ENCODE data around the gene KRTAP9-8. TPM values are rescaled to one million over a fixed set of nuclear protein-coding genes. Genes with fewer than 3 reads are reported as not detected.
A peak's percentile ranks its signal among the peaks of the same experiment; 100 is the strongest.
"Not testable (repeated sequence)": the region's sequence is repeated elsewhere in the genome, so short reads cannot be mapped to it uniquely, and the experiment has no call there.

The KRTAP9-8 gene
- total and polyA plus RNA-seq, 7 experiments from 2014 or later = not detected

DNA sequence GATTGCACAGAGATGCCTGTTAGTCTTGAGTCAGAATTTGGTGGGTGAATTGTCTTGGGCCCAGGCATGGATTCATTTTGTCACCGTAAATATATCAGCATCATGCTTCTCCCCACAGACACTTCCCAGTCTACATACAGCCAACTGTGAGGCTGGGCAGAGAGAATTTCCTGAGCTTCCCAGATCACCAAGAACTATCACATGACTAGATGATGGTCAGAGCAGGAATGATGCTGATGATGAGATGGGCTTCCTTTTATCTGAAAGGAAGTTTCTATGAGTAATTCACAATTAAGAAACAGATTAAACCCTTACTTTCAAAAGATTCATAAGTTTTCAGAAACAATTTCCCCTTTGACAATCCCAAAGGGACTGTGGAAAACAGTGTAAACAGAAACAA lies 17.1 kb downstream of the KRTAP9-8 start:
- no peaks in the 10 kb centered on the region for H3K36me3 ChIP-seq (ENCODE audit: control insufficient read depth in 2 of 3, insufficient read depth in 3 of 3, low read length in 3 of 3)
- Mint-ChIP-seq H3K4me1 (peaks cover 0 to 20% (median 5%) of the 10 kb centered on the region in 7 donors), H3K36me3 (no peaks in the 10 kb centered on the region), H3K27ac (no peak overlapping the region), H3K9me3 (no peaks in the 10 kb centered on the region), H3K27me3 (peaks cover 0 to 45% (median 23%) of the 10 kb centered on the region in 5 donors), H3K4me3 (no peak overlapping the region)
- H3K4me1 ChIP-seq (ENCODE audit: control insufficient read depth in 2 of 2, insufficient read depth in 2 of 2, low read length in 2 of 2) = no peaks in the 10 kb centered on the region
- ChIA-PET POLR2A (no interaction called here), CTCF (no interaction called here)
- no peak overlapping the region for H3K27ac ChIP-seq (ENCODE audit: low read depth, low read length)
- DNase-seq (no peak), ATAC-seq (no peak)
- H3K27me3 ChIP-seq (ENCODE audit: control insufficient read depth in 2 of 2, insufficient read depth in 2 of 2, low read length in 2 of 2) = peaks cover 0 to 6% of the 10 kb centered on the region in 2 donors
- H3K9me3 ChIP-seq (ENCODE audit: control insufficient read depth in 2 of 3, low read length in 3 of 3) = no peaks in the 10 kb centered on the region
- intact Hi-C loops (cut with micrococcal nuclease) = no loop called here
- H3K4me3 ChIP-seq (ENCODE audit: low read length) = no peak overlapping the region

GRCh38 chr17:41255381-41256290 lies 17.8 kb downstream of the KRTAP9-8 start, which contains the start of gene KRTAP9-9:
TSS of gene KRTAP9-9 (plus strand) at chr17:41255384.
- H3K36me3 ChIP-seq (ENCODE audit: control insufficient read depth in 2 of 3, insufficient read depth in 3 of 3, low read length in 3 of 3); POLR2A ChIA-PET; H3K9me3 Mint-ChIP-seq; H3K4me1 ChIP-seq (ENCODE audit: control insufficient read depth in 2 of 2, insufficient read depth in 2 of 2, low read length in 2 of 2); H3K9me3 ChIP-seq (ENCODE audit: control insufficient read depth in 2 of 3, low read length in 3 of 3); H3K27ac ChIP-seq (ENCODE audit: low read depth, low read length); ATAC-seq; H3K4me3 ChIP-seq (ENCODE audit: low read length); H3K36me3 Mint-ChIP-seq; H3K27me3 ChIP-seq (ENCODE audit: control insufficient read depth in 2 of 2, insufficient read depth in 2 of 2, low read length in 2 of 2); H3K27ac Mint-ChIP-seq; intact Hi-C loops (cut with micrococcal nuclease); CTCF ChIA-PET; DNase-seq; H3K4me3 Mint-ChIP-seq: not testable (repeated sequence)
- H3K4me1 Mint-ChIP-seq = peaks cover 0 to 19% (median 4%) of the 10 kb centered on the region in 7 donors
- peaks cover 0 to 47% (median 17%) of the 10 kb centered on the region in 5 donors for H3K27me3 Mint-ChIP-seq

DNA sequence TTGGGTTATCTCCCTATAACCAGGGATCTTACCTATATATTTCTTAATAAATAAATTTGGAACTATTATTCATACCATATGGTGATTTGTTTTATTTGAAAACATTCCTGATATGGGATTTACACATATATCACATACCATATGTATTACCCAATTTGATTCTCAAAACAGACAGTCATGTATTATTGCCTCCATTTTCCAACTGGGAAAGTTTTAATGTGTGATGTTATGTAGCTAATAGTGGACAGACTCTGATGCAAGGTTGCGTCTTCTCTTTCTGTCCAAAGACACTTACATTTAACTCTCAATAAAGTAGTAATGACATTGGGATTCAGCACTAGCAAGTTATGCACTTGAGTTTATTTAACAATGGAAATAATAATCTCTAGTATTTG lies 18.5 kb downstream of the KRTAP9-8 start:
- no peaks in the 10 kb centered on the region for H3K9me3 ChIP-seq (ENCODE audit: control insufficient read depth in 2 of 3, low read length in 3 of 3)
- H3K27me3 ChIP-seq (ENCODE audit: control insufficient read depth in 2 of 2, insufficient read depth in 2 of 2, low read length in 2 of 2) = peaks cover 0 to 6% of the 10 kb centered on the region in 2 donors
- Mint-ChIP-seq H3K36me3 (no peaks in the 10 kb centered on the region), H3K27ac (no peak overlapping the region), H3K27me3 (peaks cover 0 to 50% (median 16%) of the 10 kb centered on the region in 5 donors), H3K4me3 (no peak overlapping the region), H3K4me1 (peaks cover 0 to 18% (median 11%) of the 10 kb centered on the region in 7 donors), H3K9me3 (no peaks in the 10 kb centered on the region)
- CTCF ChIA-PET = no interaction called here
- intact Hi-C loops (cut with micrococcal nuclease) = no loop called here
- no peak overlapping the region for H3K4me3 ChIP-seq (ENCODE audit: low read length)
- ATAC-seq = no peak
- H3K36me3 ChIP-seq (ENCODE audit: control insufficient read depth in 2 of 3, insufficient read depth in 3 of 3, low read length in 3 of 3) = no peaks in the 10 kb centered on the region
- no peak for DNase-seq
- POLR2A ChIA-PET = no interaction called here
- H3K27ac ChIP-seq (ENCODE audit: low read depth, low read length) = no peak overlapping the region
- no peaks in the 10 kb centered on the region for H3K4me1 ChIP-seq (ENCODE audit: control insufficient read depth in 2 of 2, insufficient read depth in 2 of 2, low read length in 2 of 2)

DNA sequence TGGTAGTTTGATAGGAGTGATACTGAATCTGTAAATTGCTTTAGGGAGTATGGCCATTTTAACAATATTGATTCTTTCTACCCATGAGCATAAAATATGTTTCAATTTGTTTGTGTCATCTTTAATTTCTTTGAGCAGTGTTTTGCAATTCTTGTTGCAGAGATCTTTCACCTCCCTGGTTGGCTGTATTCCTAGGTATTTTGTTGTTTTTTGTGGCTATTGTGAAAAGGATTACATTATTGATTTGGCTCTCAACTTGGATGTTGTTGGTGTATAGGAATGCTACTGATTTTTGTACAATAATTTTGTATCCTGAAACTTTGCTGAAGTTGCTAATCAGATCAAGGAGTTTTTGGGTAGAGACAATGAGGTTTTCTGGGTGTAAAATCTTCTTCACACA lies 20.6 kb downstream of the KRTAP9-8 start:
- no peaks in the 10 kb centered on the region for H3K9me3 Mint-ChIP-seq
- H3K36me3 ChIP-seq (ENCODE audit: control insufficient read depth in 2 of 3, insufficient read depth in 3 of 3, low read length in 3 of 3) = no peaks in the 10 kb centered on the region
- intact Hi-C loops (cut with micrococcal nuclease) = no loop called here
- CTCF ChIA-PET = no interaction called here
- no peak overlapping the region for H3K27ac Mint-ChIP-seq
- no peak overlapping the region for H3K27ac ChIP-seq (ENCODE audit: low read depth, low read length)
- ATAC-seq (no peak), DNase-seq (no peak)
- no peak overlapping the region for H3K4me3 ChIP-seq (ENCODE audit: low read length)
- H3K9me3 ChIP-seq (ENCODE audit: control insufficient read depth in 2 of 3, low read length in 3 of 3) = no peaks in the 10 kb centered on the region
- H3K27me3 ChIP-seq (ENCODE audit: control insufficient read depth in 2 of 2, insufficient read depth in 2 of 2, low read length in 2 of 2) = peaks cover 0 to 6% of the 10 kb centered on the region in 2 donors
- peaks cover 0 to 25% (median 14%) of the 10 kb centered on the region in 7 donors for H3K4me1 Mint-ChIP-seq
- H3K27me3 Mint-ChIP-seq = peaks cover 0 to 50% (median 16%) of the 10 kb centered on the region in 5 donors
- H3K4me3 Mint-ChIP-seq = no peak overlapping the region
- H3K4me1 ChIP-seq (ENCODE audit: control insufficient read depth in 2 of 2, insufficient read depth in 2 of 2, low read length in 2 of 2) = no peaks in the 10 kb centered on the region
- POLR2A ChIA-PET = no interaction called here
- no peaks in the 10 kb centered on the region for H3K36me3 Mint-ChIP-seq

DNA sequence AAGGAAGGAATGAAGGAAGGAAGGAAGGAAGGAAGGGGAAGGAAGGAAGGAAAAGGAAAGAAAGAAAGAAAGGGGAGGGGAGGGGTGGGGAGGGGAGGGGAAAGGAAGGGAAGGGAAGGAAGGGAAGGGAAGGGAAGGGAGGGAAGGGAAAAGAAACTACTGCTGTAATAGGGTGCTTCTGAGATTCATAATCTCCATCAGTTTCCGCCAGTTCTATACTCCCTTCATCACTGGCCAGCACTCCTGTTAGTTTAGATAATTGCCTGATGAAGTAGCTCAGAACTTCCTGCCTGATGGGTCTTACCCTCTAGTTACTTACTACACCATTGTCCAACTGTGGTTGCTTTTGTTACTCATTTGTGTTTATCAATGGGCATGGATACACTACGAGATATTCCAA lies 25.4 kb downstream of the KRTAP9-8 start:
- H3K9me3 Mint-ChIP-seq = no peaks in the 10 kb centered on the region
- CTCF ChIA-PET = interaction anchor here (0.7 kb wide), 1 partner anchor 49 kb away, joined by 3 read pairs; no protein-coding TSS in a partner anchor
- peaks cover 0 to 39% (median 14%) of the 10 kb centered on the region in 5 donors for H3K27me3 Mint-ChIP-seq
- no peaks in the 10 kb centered on the region for H3K9me3 ChIP-seq (ENCODE audit: control insufficient read depth in 2 of 3, low read length in 3 of 3)
- ATAC-seq (no peak), DNase-seq (no peak)
- peak overlapping the region in 1 of 9 donors; percentile 5 for H3K27ac Mint-ChIP-seq
- peaks cover 0 to 6% of the 10 kb centered on the region in 2 donors for H3K27me3 ChIP-seq (ENCODE audit: control insufficient read depth in 2 of 2, insufficient read depth in 2 of 2, low read length in 2 of 2)
- POLR2A ChIA-PET = no interaction called here
- H3K4me3 ChIP-seq (ENCODE audit: low read length) = no peak overlapping the region
- no peaks in the 10 kb centered on the region for H3K36me3 Mint-ChIP-seq
- H3K4me1 Mint-ChIP-seq = peaks cover 0 to 27% (median 13%) of the 10 kb centered on the region in 7 donors
- H3K4me3 Mint-ChIP-seq = no peak overlapping the region
- intact Hi-C loops (cut with micrococcal nuclease) = loop anchor here in 1 of 2 donors (5.0 kb wide), 1 partner anchor 44 kb away; the partner anchor contains the start of gene KRTAP16-1
- H3K36me3 ChIP-seq (ENCODE audit: control insufficient read depth in 2 of 3, insufficient read depth in 3 of 3, low read length in 3 of 3) = no peaks in the 10 kb centered on the region
- H3K27ac ChIP-seq (ENCODE audit: low read depth, low read length) = no peak overlapping the region
- no peaks in the 10 kb centered on the region for H3K4me1 ChIP-seq (ENCODE audit: control insufficient read depth in 2 of 2, insufficient read depth in 2 of 2, low read length in 2 of 2)

DNA sequence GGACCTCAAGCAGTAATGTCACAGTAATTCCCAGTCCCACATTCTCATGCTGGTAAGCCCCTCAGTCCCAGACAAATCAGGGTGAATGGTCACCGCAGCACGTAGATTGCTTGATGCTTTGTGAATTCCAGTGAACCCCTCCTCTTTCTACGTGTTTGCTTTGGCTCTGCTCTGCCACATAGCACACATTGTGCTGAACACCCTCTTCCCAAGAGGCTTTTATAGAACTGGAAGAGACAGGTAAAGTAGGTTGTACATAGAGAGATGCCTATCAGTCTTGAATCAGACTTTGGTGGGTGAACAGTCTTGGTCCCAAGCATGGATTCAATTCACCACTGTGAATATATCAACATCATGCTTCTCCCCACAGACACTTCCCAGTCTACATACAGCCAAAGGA lies 26.8 kb downstream of the KRTAP9-8 start:
- H3K27ac Mint-ChIP-seq = no peak overlapping the region

More for the DNA sequence above, 26.8 kb downstream of the KRTAP9-8 start:
- Histone ChIP-seq H3K4me1 (ENCODE audit: control insufficient read depth in 2 of 2, insufficient read depth in 2 of 2, low read length in 2 of 2) (no peaks in the 10 kb centered on the region), H3K36me3 (ENCODE audit: control insufficient read depth in 2 of 3, insufficient read depth in 3 of 3, low read length in 3 of 3) (no peaks in the 10 kb centered on the region), H3K9me3 (ENCODE audit: control insufficient read depth in 2 of 3, low read length in 3 of 3) (no peaks in the 10 kb centered on the region), H3K27ac (ENCODE audit: low read depth, low read length) (no peak overlapping the region), H3K4me3 (ENCODE audit: low read length) (no peak overlapping the region), H3K27me3 (ENCODE audit: control insufficient read depth in 2 of 2, insufficient read depth in 2 of 2, low read length in 2 of 2) (no peaks in the 10 kb centered on the region)
- no peak for ATAC-seq
- ChIA-PET POLR2A (no interaction called here), CTCF (no interaction called here)
- no peak overlapping the region for H3K4me3 Mint-ChIP-seq
- H3K27me3 Mint-ChIP-seq = peaks cover 0 to 33% (median 5%) of the 10 kb centered on the region in 5 donors
- H3K4me1 Mint-ChIP-seq = peaks cover 0 to 27% (median 15%) of the 10 kb centered on the region in 7 donors
- intact Hi-C loops (cut with micrococcal nuclease) = loop anchor here in 1 of 2 donors (1.0 to 5.0 kb wide), 2 partner anchors 14 to 43 kb away; partner anchors contain the start of gene KRTAP16-1
- H3K9me3 Mint-ChIP-seq = no peaks in the 10 kb centered on the region
- no peaks in the 10 kb centered on the region for H3K36me3 Mint-ChIP-seq
- DNase-seq = no peak

All from naive thymus-derived CD4-positive, alpha-beta T cell (primary cell).